Ishikawa (cell line): ENCODE results near the gene GIMAP5.

Source experiments
- EP300 ChIP-seq: IDR thresholded peaks from 2 replicates; pipeline ENCODE4 v1.6.1; 2012; ENCODE audit warnings: borderline replicate concordance
- FOXM1 ChIP-seq: IDR thresholded peaks from 2 replicates; pipeline ENCODE4 v1.6.1; 2012; ENCODE audit warnings: low read depth, borderline replicate concordance
- RAD21 ChIP-seq: IDR thresholded peaks from 2 replicates; pipeline ENCODE4 v1.6.1; 2012; ENCODE audit warnings: low read depth
- TCF12 ChIP-seq: IDR thresholded peaks from 2 replicates; pipeline ENCODE4 v1.6.1; 2012; ENCODE audit warnings: low read depth
- TEAD4 ChIP-seq: IDR thresholded peaks from 2 replicates; pipeline ENCODE4 v1.6.1; 2012
- ZBTB7A ChIP-seq: IDR thresholded peaks from 2 replicates; pipeline ENCODE4 v1.6.1; 2012; ENCODE audit warnings: low read depth
- TF ChIP-seq, protein P1 (sequence below): IDR thresholded peaks from 2 replicates; pipeline ENCODE4 v1.6.1; 2012
- TF ChIP-seq, protein P2 (sequence below): IDR thresholded peaks from 2 replicates; pipeline ENCODE4 v1.6.1; 2012; ENCODE audit warnings: low read depth, mild to moderate bottlenecking
- TF ChIP-seq, protein P3 (sequence below): IDR thresholded peaks from 2 replicates; pipeline ENCODE4 v1.6.1; 2012

DNA sequence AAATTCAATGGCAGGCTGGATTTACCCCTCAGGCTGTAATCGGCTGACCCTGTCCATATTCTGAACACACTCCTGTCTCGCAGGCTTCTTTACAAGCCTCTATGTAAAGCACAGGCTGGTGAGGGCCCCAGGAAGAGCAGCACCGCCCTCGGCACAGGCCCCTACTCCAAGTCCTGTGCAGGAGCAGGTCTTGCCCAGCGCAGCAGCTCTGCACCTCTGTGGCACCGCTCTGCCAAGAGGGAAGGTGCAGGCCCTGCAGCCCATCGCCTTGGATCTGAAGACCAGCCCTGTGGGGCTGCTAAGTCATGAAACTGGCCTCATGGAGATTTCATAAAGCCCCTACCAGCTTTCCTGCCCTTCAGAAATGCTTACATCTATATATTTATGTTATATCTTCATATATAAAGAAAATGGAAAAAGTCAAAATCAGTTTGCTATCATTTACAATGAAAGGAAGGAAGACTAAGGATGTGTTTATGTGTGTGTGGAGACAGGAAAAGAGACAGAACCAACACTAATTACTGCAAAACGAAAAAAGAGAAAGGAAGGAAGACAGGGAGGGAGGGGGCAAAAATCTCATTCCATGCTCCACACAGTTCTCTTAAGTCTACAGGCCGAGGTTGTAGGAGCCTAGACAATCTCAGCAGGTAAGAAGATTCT lies 53.3 kb downstream of the GIMAP5 start:
- TF ChIP-seq, protein P1, sequence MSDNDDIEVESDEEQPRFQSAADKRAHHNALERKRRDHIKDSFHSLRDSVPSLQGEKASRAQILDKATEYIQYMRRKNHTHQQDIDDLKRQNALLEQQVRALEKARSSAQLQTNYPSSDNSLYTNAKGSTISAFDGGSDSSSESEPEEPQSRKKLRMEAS, result no peak
- no peak for TF ChIP-seq ZBTB7A
- TF ChIP-seq, protein P2, sequence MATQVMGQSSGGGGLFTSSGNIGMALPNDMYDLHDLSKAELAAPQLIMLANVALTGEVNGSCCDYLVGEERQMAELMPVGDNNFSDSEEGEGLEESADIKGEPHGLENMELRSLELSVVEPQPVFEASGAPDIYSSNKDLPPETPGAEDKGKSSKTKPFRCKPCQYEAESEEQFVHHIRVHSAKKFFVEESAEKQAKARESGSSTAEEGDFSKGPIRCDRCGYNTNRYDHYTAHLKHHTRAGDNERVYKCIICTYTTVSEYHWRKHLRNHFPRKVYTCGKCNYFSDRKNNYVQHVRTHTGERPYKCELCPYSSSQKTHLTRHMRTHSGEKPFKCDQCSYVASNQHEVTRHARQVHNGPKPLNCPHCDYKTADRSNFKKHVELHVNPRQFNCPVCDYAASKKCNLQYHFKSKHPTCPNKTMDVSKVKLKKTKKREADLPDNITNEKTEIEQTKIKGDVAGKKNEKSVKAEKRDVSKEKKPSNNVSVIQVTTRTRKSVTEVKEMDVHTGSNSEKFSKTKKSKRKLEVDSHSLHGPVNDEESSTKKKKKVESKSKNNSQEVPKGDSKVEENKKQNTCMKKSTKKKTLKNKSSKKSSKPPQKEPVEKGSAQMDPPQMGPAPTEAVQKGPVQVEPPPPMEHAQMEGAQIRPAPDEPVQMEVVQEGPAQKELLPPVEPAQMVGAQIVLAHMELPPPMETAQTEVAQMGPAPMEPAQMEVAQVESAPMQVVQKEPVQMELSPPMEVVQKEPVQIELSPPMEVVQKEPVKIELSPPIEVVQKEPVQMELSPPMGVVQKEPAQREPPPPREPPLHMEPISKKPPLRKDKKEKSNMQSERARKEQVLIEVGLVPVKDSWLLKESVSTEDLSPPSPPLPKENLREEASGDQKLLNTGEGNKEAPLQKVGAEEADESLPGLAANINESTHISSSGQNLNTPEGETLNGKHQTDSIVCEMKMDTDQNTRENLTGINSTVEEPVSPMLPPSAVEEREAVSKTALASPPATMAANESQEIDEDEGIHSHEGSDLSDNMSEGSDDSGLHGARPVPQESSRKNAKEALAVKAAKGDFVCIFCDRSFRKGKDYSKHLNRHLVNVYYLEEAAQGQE, result no peak
- no peak for TF ChIP-seq FOXM1
- TF ChIP-seq EP300, result no peak
- TF ChIP-seq, protein P3, sequence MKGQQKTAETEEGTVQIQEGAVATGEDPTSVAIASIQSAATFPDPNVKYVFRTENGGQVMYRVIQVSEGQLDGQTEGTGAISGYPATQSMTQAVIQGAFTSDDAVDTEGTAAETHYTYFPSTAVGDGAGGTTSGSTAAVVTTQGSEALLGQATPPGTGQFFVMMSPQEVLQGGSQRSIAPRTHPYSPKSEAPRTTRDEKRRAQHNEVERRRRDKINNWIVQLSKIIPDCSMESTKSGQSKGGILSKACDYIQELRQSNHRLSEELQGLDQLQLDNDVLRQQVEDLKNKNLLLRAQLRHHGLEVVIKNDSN, result no peak
- no peak for TF ChIP-seq TEAD4
- no peak for TF ChIP-seq RAD21
- no peak for TF ChIP-seq TCF12
